K562 (cell line): ENCODE measurements around the gene HACE1. TPM values are rescaled to one million over a fixed set of nuclear protein-coding genes. Genes with fewer than 3 reads are reported as not detected.
A peak's percentile ranks its signal among the peaks of the same experiment; 100 is the strongest.

Source experiments
- ATAC-seq: fragments of 200-7000 bp; cut with Tn5 transposase; 3 replicates; pipeline ENCODE4 v1.9.1; 2020; ENCODE audit warnings: moderate library complexity
- BruUV-seq: library from RNA; stranded (reverse); fragments of 400-500 nt; replicated peaks from 2 replicates; lab custom pipeline; 2021; lab: Mats Ljungman, UMichigan
- CTCF ChIA-PET: fragments of 300-600 bp; formaldehyde crosslinking; extraction: SDS; loops from one replicate; lab custom pipeline; 2021; ENCODE audit warnings: low intra/inter-chr PET ratio; lab: Yijun Ruan, JAX
- POLR2A ChIA-PET: fragments of 300-600, 350-650 bp; sonication (Branson Sonifier 250); formaldehyde crosslinking; extraction: SDS; loops from one replicate; lab custom pipeline; 2021; ENCODE audit warnings: antibody characterized with exemption, inconsistent platforms; lab: Yijun Ruan, JAX
- DNase-seq, 4 experiments: peaks; one replicate each; pipeline versions ENCODE4 v3.0.0 to v3.0.0-alpha.2; 2011 to 2018; ENCODE audit warnings: low spot score in 3 of 4, mixed read lengths in 3 of 4; ENCODE audit errors: extremely low read depth in 1 of 4
- FAIRE-seq: peaks from 2 replicates; lab custom pipeline; 2011; peaks lifted over from hg19 to GRCh38; lab: Jason Lieb, UNC
- H2AFZ ChIP-seq: 2 replicates; pipeline ENCODE4 v1.6.0; 2011; ENCODE audit warnings: low read depth, low read length, control low read depth, inconsistent platforms
- H3K27ac ChIP-seq: fragments of 200-600 bp; 3 replicates; pipeline ENCODE4 v1.8.0; 2011; ENCODE audit warnings: low read depth, mild to moderate bottlenecking, control low read depth, inconsistent platforms, low read length, moderate library complexity, mixed read lengths; ENCODE audit errors: extremely low read depth
- H3K27me3 ChIP-seq, 2 experiments: fragments of 300-600 bp in 1 of 2; 2 replicates in 1 of 2; 3 replicates in 1 of 2; pipeline versions ENCODE4 v1.6.0 to v1.8.0; 2011; ENCODE audit warnings: inconsistent platforms in 2 of 2, low read length in 2 of 2, mild to moderate bottlenecking in 1 of 2, mixed read lengths in 1 of 2, moderate library complexity in 1 of 2; ENCODE audit not compliant: control insufficient read depth in 2 of 2, insufficient read depth in 2 of 2
- H3K36me3 ChIP-seq: fragments of 300-600 bp; 3 replicates; pipeline ENCODE4 v1.8.0; 2011; ENCODE audit warnings: mild to moderate bottlenecking, low read length, inconsistent platforms; ENCODE audit not compliant: control insufficient read depth, insufficient read depth
- H3K4me1 ChIP-seq, 2 experiments: fragments of 200-600 bp in 1 of 2; replicated peaks in 1 of 2; 2 replicates in 1 of 2; 3 replicates in 1 of 2; pipeline versions ENCODE4 v1.5.1 to v1.8.0; 2011; ENCODE audit warnings: inconsistent platforms in 2 of 2, low read length in 2 of 2, mild to moderate bottlenecking in 1 of 2, mixed read lengths in 1 of 2, moderate library complexity in 1 of 2; ENCODE audit not compliant: control insufficient read depth in 2 of 2, insufficient read depth in 2 of 2
- H3K4me2 ChIP-seq: 2 replicates; pipeline ENCODE4 v1.6.1; 2011; ENCODE audit warnings: low read length, control low read depth, inconsistent platforms, mixed read lengths; ENCODE audit not compliant: insufficient read depth
- H3K4me3 ChIP-seq: fragments of 200-600 bp; sonication (generic), shearing (Covaris generic); 2 replicates; pipeline ENCODE4 v1.5.1; 2016; ENCODE audit warnings: control low read depth, inconsistent platforms
- H3K79me2 ChIP-seq: fragments of 200-600 bp; 3 replicates; pipeline ENCODE4 v1.8.0; 2011; ENCODE audit warnings: low read length, inconsistent platforms; ENCODE audit not compliant: control insufficient read depth, insufficient read depth
- H3K9ac ChIP-seq, 2 experiments: 2 replicates each; pipeline versions ENCODE4 v1.6.0 to v1.6.1; 2011; ENCODE audit warnings: low read depth in 2 of 2, low read length in 2 of 2, control low read depth in 1 of 2, inconsistent platforms in 1 of 2, mild to moderate bottlenecking in 1 of 2, mixed read lengths in 1 of 2; ENCODE audit not compliant: insufficient read depth in 1 of 2
- H3K9me1 ChIP-seq: one replicate; pipeline ENCODE4 v1.6.0; 2011; ENCODE audit warnings: inconsistent platforms, mild to moderate bottlenecking, low read length, moderate library complexity; ENCODE audit not compliant: control insufficient read depth, insufficient read depth
- H3K9me3 ChIP-seq: replicated peaks from 2 replicates; pipeline ENCODE4 v1.5.1; 2011; ENCODE audit warnings: low read depth, low read length, inconsistent platforms; ENCODE audit not compliant: control insufficient read depth, insufficient read depth
- H4K20me1 ChIP-seq: replicated peaks from 2 replicates; pipeline ENCODE4 v1.6.1; 2011; ENCODE audit warnings: low read length, inconsistent platforms, mixed read lengths; ENCODE audit not compliant: control insufficient read depth, insufficient read depth
- MEIS2 ChIP-seq: fragments of 450-650 bp; IDR thresholded peaks from 2 replicates; pipeline ENCODE4 v1.6.1; 2014; ENCODE audit warnings: mild to moderate bottlenecking; ENCODE audit not compliant: partially characterized antibody
- TOE1 ChIP-seq, 2 experiments: fragments of 450-650 bp in 1 of 2; sonication (generic) in 1 of 2; formaldehyde crosslinking in 1 of 2; IDR thresholded peaks; 2 replicates each; pipeline versions ENCODE4 v1.7.1 to v1.8.0; 2016 to 2022; ENCODE audit warnings: borderline replicate concordance in 2 of 2, mild to moderate bottlenecking in 2 of 2, antibody characterized with exemption in 1 of 2, inconsistent platforms in 1 of 2, low read depth in 1 of 2, missing genetic modification reagents in 1 of 2, moderate library complexity in 1 of 2
- WGBS: fragments of 100-300 bp; shearing (Covaris generic); methylation state at CpG from one replicate; pipeline ENCODE4 v1.1.6; 2016; ENCODE audit warnings: low coverage, mixed read lengths; ENCODE audit not compliant: insufficient coverage; ENCODE audit errors: missing lambda C conversion rate; 5-methylcytosine and 5-hydroxymethylcytosine counted together
- in situ Hi-C: fragments of 300-500 bp; cut with MboI; formaldehyde crosslinking; loops from 4 replicates; pipeline ENCODE4 v1.15.0; 2018; ENCODE audit warnings: inconsistent platforms, mixed read lengths
- intact Hi-C: fragments of 100-400 bp; cut with micrococcal nuclease; formaldehyde crosslinking; loops from 2 replicates; pipeline ENCODE4 v1.14.2; 2022
- polyA plus RNA-seq, 8 experiments: library from polyadenylated mRNA; depleted of rRNA in 4 of 8; stranded (reverse) in 5 of 8; unstranded in 3 of 8; fragments of >200 nt; fragmentation: Nextera tagmentation in 2 of 8; fragmentation: Illumina TruSeq in 1 of 8; extraction: Ambion mirVana in 2 of 8; extraction: Trizol in 1 of 8; gene quantifications; 2 replicates each; pipeline versions ENCODE4 v1.2.1 to v1.2.3, GENCODE V29; 2011 to 2014; ENCODE audit warnings: inconsistent platforms in 1 of 8, missing spikeins in 1 of 8
- total RNA-seq, 7 experiments: library from RNA; depleted of rRNA in 6 of 7; stranded (reverse); fragments of >200 nt in 6 of 7; fragmentation: Illumina TruSeq in 2 of 7; extraction: Trizol in 2 of 7; gene quantifications; 2 replicates each; pipeline versions ENCODE4 v1.2.1 to v1.2.3, GENCODE V29; 2011 to 2021; ENCODE audit warnings: low replicate concordance in 1 of 7
- TF ChIP-seq, protein P1 (sequence below), 2 experiments: IDR thresholded peaks in 1 of 2; conservative IDR thresholded peaks in 1 of 2; 2 replicates each; pipeline ENCODE4 v1.6.1; 2016; ENCODE audit warnings: low read depth in 2 of 2, mild to moderate bottlenecking in 1 of 2, missing compliant biosample characterization in 1 of 2, missing genetic modification characterization in 1 of 2, moderate library complexity in 1 of 2
- TF ChIP-seq, protein P2 (sequence below): fragments of 450-650 bp; IDR thresholded peaks from 2 replicates; pipeline ENCODE4 v1.6.1; 2016

The HACE1 gene
- total and polyA plus RNA-seq, 9 of the 15 experiments (the other 6 are each of a cell fraction or from before 2014, with no cell fraction given): 3.6 to 19.9 (median 9.1) TPM

DNA sequence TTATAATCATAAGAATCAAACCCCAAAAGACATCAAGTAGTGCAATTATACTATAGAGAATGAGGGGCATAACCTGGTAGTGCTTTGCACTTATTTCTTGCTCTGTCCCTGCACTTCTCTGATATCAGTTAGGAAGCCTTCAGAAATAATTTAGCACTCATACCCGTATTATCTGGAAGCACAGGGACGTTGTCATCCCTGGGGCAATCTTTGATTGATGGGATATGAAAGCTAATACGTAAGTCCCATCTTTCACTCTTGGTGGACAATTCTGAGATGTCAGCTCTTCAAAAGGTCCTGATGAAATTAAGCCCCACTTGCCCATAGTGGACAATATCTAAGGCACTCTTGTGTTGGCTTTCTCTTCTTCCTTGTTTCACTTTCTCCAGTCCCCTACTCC is 144.9 kb downstream of the HACE1 start:
- FAIRE-seq: no peak
- POLR2A ChIA-PET: no interaction called here
- TF ChIP-seq TOE1 (IDR thresholded peaks at IDR 0.05; ENCODE audit: borderline replicate concordance): no peak
- TF ChIP-seq TOE1 (CRISPR knock-in tag; IDR thresholded peaks at IDR 0.05; ENCODE audit: borderline replicate concordance, low read depth): no peak
- TF ChIP-seq MEIS2: peak; percentile 85
- TF ChIP-seq, protein P1, sequence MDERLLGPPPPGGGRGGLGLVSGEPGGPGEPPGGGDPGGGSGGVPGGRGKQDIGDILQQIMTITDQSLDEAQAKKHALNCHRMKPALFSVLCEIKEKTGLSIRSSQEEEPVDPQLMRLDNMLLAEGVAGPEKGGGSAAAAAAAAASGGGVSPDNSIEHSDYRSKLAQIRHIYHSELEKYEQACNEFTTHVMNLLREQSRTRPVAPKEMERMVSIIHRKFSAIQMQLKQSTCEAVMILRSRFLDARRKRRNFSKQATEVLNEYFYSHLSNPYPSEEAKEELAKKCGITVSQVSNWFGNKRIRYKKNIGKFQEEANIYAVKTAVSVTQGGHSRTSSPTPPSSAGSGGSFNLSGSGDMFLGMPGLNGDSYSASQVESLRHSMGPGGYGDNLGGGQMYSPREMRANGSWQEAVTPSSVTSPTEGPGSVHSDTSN (CRISPR knock-in tag; IDR thresholded peaks at IDR 0.05; ENCODE audit: low read depth): no peak
- TF ChIP-seq, protein P1 (tag; conservative IDR thresholded peaks at IDR 0.05; ENCODE audit: low read depth): peak; percentile 91
- TF ChIP-seq, protein P2, sequence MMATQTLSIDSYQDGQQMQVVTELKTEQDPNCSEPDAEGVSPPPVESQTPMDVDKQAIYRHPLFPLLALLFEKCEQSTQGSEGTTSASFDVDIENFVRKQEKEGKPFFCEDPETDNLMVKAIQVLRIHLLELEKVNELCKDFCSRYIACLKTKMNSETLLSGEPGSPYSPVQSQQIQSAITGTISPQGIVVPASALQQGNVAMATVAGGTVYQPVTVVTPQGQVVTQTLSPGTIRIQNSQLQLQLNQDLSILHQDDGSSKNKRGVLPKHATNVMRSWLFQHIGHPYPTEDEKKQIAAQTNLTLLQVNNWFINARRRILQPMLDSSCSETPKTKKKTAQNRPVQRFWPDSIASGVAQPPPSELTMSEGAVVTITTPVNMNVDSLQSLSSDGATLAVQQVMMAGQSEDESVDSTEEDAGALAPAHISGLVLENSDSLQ: peak; percentile 32; the same call in 1 of the 2 replicates
- TF ChIP-seq, all 486 proteins: peak for 3

More for the DNA sequence above, 144.9 kb downstream of the HACE1 start:
- DNase-seq (no peak), ATAC-seq (no peak)
- Histone ChIP-seq H4K20me1 (no peaks in the 10 kb centered on the region), H3K36me3 (no peaks in the 10 kb centered on the region), H3K4me2 (no peak overlapping the region), H3K9ac (no peak overlapping the region), H3K4me1 (peaks cover 0 to 2% of the 10 kb centered on the region in 2 experiments; a peak in 2 of 5 replicates), H3K27ac (no peak overlapping the region), H3K9me3 (no peaks in the 10 kb centered on the region), H3K9me1 (no peaks in the 10 kb centered on the region), H3K4me3 (no peak overlapping the region), H2AFZ (no peak overlapping the region), H3K79me2 (no peaks in the 10 kb centered on the region), H3K27me3 (no peaks in the 10 kb centered on the region)
- in situ Hi-C loops (no loop called here), intact Hi-C loops (no loop called here)
- BruUV-seq: no TSS peak
- WGBS: 3% methylated on average over 3 of the region's 3 CpGs
- CTCF ChIA-PET: interaction anchor here (0.7 kb wide), 1 partner anchor 639 kb away, joined by 3 read pairs; no protein-coding TSS in a partner anchor
